Kidney tubule cell (primary cell): ENCODE data around the gene JMJD8.

Experiments used
- DNase-seq: peaks from one replicate; pipeline ENCODE4 v3.0.0-alpha.2; 2018; ENCODE audit warnings: low spot score

The JMJD8 gene

GRCh38 chr16:689175-689897 is 5.2 kb upstream of the JMJD8 start:
- DNase-seq: no peak

- DNase-seq: no peak
Observed at GRCh38 chr16:687499-687898, 3.4 kb upstream of the JMJD8 start.

GRCh38 chr16:686459-687260 is 2.5 kb upstream of the JMJD8 start:
- DNase-seq: no peak

- peak; percentile 62 for DNase-seq
Observed at GRCh38 chr16:685967-686366, 1.8 kb upstream of the JMJD8 start.

- DNase-seq: no peak
Observed at GRCh38 chr16:684961-685696, 995 bp upstream of the JMJD8 start.

- DNase-seq: peak; percentile 46
Observed at GRCh38 chr16:683396-684070, 601 bp downstream of the JMJD8 start.

GRCh38 chr16:682493-683395 is 1.4 kb downstream of the JMJD8 start:
- DNase-seq: no peak

- DNase-seq: peak; percentile 44
Observed at GRCh38 chr16:681746-682427, 2.2 kb downstream of the JMJD8 start.

GRCh38 chr16:680967-681745 is 3.0 kb downstream of the JMJD8 start:
- DNase-seq: peak; percentile 56

- no peak for DNase-seq
Observed at GRCh38 chr16:680625-680945, 3.5 kb downstream of the JMJD8 start.

- peak; percentile 84 for DNase-seq
Observed at GRCh38 chr16:679814-680624, 4.1 kb downstream of the JMJD8 start, which contains the start of gene STUB1. Gene STUB1, plus strand, starts transcription at chr16:680410. Its CDS starts 116 bp downstream, at chr16:680526.

- peak; percentile 64 for DNase-seq
Observed at GRCh38 chr16:678858-679813, 5.0 kb downstream of the JMJD8 start.

- DNase-seq: no peak
Observed at GRCh38 chr16:678209-678857, 5.8 kb downstream of the JMJD8 start.

- DNase-seq: no peak
Observed at GRCh38 chr16:677316-678190, 6.6 kb downstream of the JMJD8 start.

- DNase-seq: no peak
Observed at GRCh38 chr16:676913-677312, 7.2 kb downstream of the JMJD8 start.

- DNase-seq: no peak
Observed at GRCh38 chr16:676565-676902, 7.6 kb downstream of the JMJD8 start.
